HepG2 (cell line): Measurements from ENCODE around the gene GZF1. TPM values are rescaled to one million over a fixed set of nuclear protein-coding genes. Genes with fewer than 3 reads are reported as not detected.

ENCODE experiments used
- ATAC-seq: fragments of 200-7000 bp; cut with Tn5 transposase; 3 replicates; pipeline ENCODE4 v1.9.1; 2020; ENCODE audit warnings: mild to moderate bottlenecking, moderate library complexity
- BruUV-seq: library from RNA; stranded (reverse); fragments of 400-500 nt; replicated peaks from 2 replicates; lab custom pipeline; 2021; lab: Mats Ljungman, UMichigan
- CTCF ChIA-PET: fragments of 300-600 bp; formaldehyde crosslinking; extraction: SDS; loops from one replicate; lab custom pipeline; 2021; ENCODE audit warnings: low total read pairs, inconsistent platforms, low intra/inter-chr PET ratio; lab: Yijun Ruan, JAX
- POLR2A ChIA-PET: fragments of 350-600 bp; sonication (Branson Sonifier 250); formaldehyde crosslinking; loops from one replicate; lab custom pipeline; 2020; ENCODE audit warnings: antibody characterized with exemption, inconsistent platforms; lab: Yijun Ruan, JAX
- DNase-seq: peaks from one replicate; pipeline ENCODE4 v3.0.0-alpha.2; 2015; ENCODE audit warnings: low spot score
- FAIRE-seq: peaks from 3 replicates; lab custom pipeline; 2011; peaks lifted over from hg19 to GRCh38; lab: Jason Lieb, UNC
- H2AFZ ChIP-seq: one replicate; pipeline ENCODE4 v1.6.1; 2011; ENCODE audit warnings: low read length, inconsistent platforms
- H3K27ac ChIP-seq: fragments of 300-600 bp; 3 replicates; pipeline ENCODE4 v1.8.0; 2011; ENCODE audit warnings: mixed run types, mild to moderate bottlenecking, mixed read lengths, low read length, inconsistent platforms; ENCODE audit not compliant: insufficient read depth; ENCODE audit errors: extremely low read length
- H3K27me3 ChIP-seq, 2 experiments: fragments of 200-600 bp in 1 of 2; 2 replicates in 1 of 2; 3 replicates in 1 of 2; pipeline versions ENCODE4 v1.6.0 to v1.8.0; 2011; ENCODE audit warnings: low read length in 2 of 2, mild to moderate bottlenecking in 2 of 2, moderate library complexity in 2 of 2, inconsistent platforms in 1 of 2; ENCODE audit not compliant: insufficient read depth in 2 of 2, control insufficient read depth in 1 of 2
- H3K36me3 ChIP-seq, 2 experiments: fragments of 200-600 bp in 1 of 2; replicated peaks in 1 of 2; 2 replicates in 1 of 2; 3 replicates in 1 of 2; pipeline versions ENCODE4 v1.5.1 to v1.8.0; 2011; ENCODE audit warnings: low read length in 2 of 2, inconsistent platforms in 1 of 2; ENCODE audit not compliant: insufficient read depth in 2 of 2, control insufficient read depth in 1 of 2
- H3K4me1 ChIP-seq: 2 replicates; pipeline ENCODE4 v1.5.1; 2012; ENCODE audit warnings: low read length, inconsistent platforms; ENCODE audit not compliant: insufficient read depth
- H3K4me2 ChIP-seq: 2 replicates; pipeline ENCODE4 v1.6.0; 2011; ENCODE audit warnings: low read depth, low read length, inconsistent platforms
- H3K4me3 ChIP-seq, 3 experiments: fragments of 200-600 bp in 1 of 3; sonication (generic), shearing (Covaris generic) in 1 of 3; replicated peaks in 1 of 3; 2 replicates each; pipeline ENCODE4 v1.5.1; 2011 to 2016; ENCODE audit warnings: low read length in 3 of 3, inconsistent platforms in 2 of 3, low read depth in 2 of 3, mild to moderate bottlenecking in 2 of 3, control low read depth in 1 of 3, mixed read lengths in 1 of 3; ENCODE audit not compliant: insufficient read depth in 1 of 3
- H3K79me2 ChIP-seq: one replicate; pipeline ENCODE4 v1.6.1; 2011; ENCODE audit warnings: low read length, inconsistent platforms; ENCODE audit not compliant: insufficient read depth
- H3K9ac ChIP-seq: 2 replicates; pipeline ENCODE4 v1.6.0; 2011; ENCODE audit warnings: mild to moderate bottlenecking, low read depth, low read length, inconsistent platforms; ENCODE audit not compliant: insufficient read depth
- H3K9me3 ChIP-seq: 2 replicates; pipeline ENCODE4 v1.5.1; 2012; ENCODE audit warnings: mild to moderate bottlenecking, low read length
- H4K20me1 ChIP-seq: 2 replicates; pipeline ENCODE4 v1.6.0; 2011; ENCODE audit warnings: inconsistent platforms, mild to moderate bottlenecking, low read length, moderate library complexity; ENCODE audit not compliant: insufficient read depth
- HES4 ChIP-seq: sonication (generic); formaldehyde crosslinking; IDR thresholded peaks from 2 replicates; pipeline ENCODE4 v1.9.0; 2021; ENCODE audit warnings: mild to moderate bottlenecking, missing genetic modification reagents, borderline replicate concordance
- HNRNPL ChIP-seq: fragments of 200-400 bp; formaldehyde crosslinking; IDR thresholded peaks from 2 replicates; pipeline ENCODE4 v1.6.1; 2017; ENCODE audit warnings: mild to moderate bottlenecking, low read depth, low read length
- POLR2AphosphoS5 ChIP-seq: IDR thresholded peaks from 2 replicates; pipeline ENCODE4 v1.6.1; 2012; ENCODE audit warnings: low read depth, low read length
- POLR2G ChIP-seq: fragments of 200-400 bp; formaldehyde crosslinking; IDR thresholded peaks from 2 replicates; pipeline ENCODE4 v1.6.1; 2018; ENCODE audit warnings: mild to moderate bottlenecking, low read depth, low read length, moderate library complexity
- TFAP4 ChIP-seq: sonication (generic); IDR thresholded peaks from 2 replicates; pipeline ENCODE4 v1.6.1; 2016; ENCODE audit warnings: low read depth, borderline replicate concordance
- YY1 ChIP-seq: IDR thresholded peaks from 2 replicates; pipeline ENCODE4 v1.6.1; 2011; ENCODE audit warnings: low read length, low read depth, moderate library complexity, mild to moderate bottlenecking; ENCODE audit not compliant: insufficient read depth, insufficient replicate concordance
- ZNF335 ChIP-seq: sonication (generic); formaldehyde crosslinking; IDR thresholded peaks from 2 replicates; pipeline ENCODE4 v1.4.0; 2020; ENCODE audit warnings: missing genetic modification reagents
- ZNF589 ChIP-seq: sonication (generic); formaldehyde crosslinking; conservative IDR thresholded peaks from 2 replicates; pipeline ENCODE4 v1.8.0; 2022; ENCODE audit warnings: mild to moderate bottlenecking, moderate library complexity, missing genetic modification reagents
- WGBS: methylation state at CpG from one replicate; pipeline ENCODE4 v1.1.6; 2017; ENCODE audit warnings: low lambda C conversion rate; 5-methylcytosine and 5-hydroxymethylcytosine counted together
- in situ Hi-C: cut with HindIII; loops from 2 replicates; pipeline ENCODE4 v1.10.0; 2017; ENCODE audit warnings: low pct_unique_long_range_greater_than_20kb; ENCODE audit not compliant: extremely low pct_ligation_motif_present
- intact Hi-C: fragments of 100-400 bp; cut with micrococcal nuclease; formaldehyde crosslinking; loops from one replicate; pipeline ENCODE4 v1.10.0; 2022; ENCODE audit not compliant: unreplicated experiment
- polyA plus RNA-seq, 8 experiments: library from polyadenylated mRNA; depleted of rRNA in 3 of 8; stranded (reverse) in 7 of 8; unstranded in 1 of 8; fragments of >200 nt; fragmentation: Illumina TruSeq in 4 of 8; extraction: Trizol in 4 of 8; gene quantifications; 2 replicates each; pipeline versions ENCODE4 v1.2.1 to v1.2.3, GENCODE V29; 2011 to 2016; ENCODE audit warnings: low read depth in 4 of 8, missing spikeins in 1 of 8, mixed read lengths in 1 of 8; ENCODE audit not compliant: insufficient read depth in 1 of 8
- total RNA-seq, 5 experiments: library from RNA; depleted of rRNA; stranded (reverse); fragments of >200 nt; fragmentation: Illumina TruSeq; extraction: Trizol; gene quantifications; 2 replicates each; pipeline ENCODE4 v1.2.3, GENCODE V29; 2016; ENCODE audit warnings: low read depth in 1 of 5

GZF1 gene
- total and polyA plus RNA-seq, 2 of the 13 experiments (the other 11 are each of a cell fraction or from before 2014, with no cell fraction given) = 16.9 to 26.0 TPM

DNA sequence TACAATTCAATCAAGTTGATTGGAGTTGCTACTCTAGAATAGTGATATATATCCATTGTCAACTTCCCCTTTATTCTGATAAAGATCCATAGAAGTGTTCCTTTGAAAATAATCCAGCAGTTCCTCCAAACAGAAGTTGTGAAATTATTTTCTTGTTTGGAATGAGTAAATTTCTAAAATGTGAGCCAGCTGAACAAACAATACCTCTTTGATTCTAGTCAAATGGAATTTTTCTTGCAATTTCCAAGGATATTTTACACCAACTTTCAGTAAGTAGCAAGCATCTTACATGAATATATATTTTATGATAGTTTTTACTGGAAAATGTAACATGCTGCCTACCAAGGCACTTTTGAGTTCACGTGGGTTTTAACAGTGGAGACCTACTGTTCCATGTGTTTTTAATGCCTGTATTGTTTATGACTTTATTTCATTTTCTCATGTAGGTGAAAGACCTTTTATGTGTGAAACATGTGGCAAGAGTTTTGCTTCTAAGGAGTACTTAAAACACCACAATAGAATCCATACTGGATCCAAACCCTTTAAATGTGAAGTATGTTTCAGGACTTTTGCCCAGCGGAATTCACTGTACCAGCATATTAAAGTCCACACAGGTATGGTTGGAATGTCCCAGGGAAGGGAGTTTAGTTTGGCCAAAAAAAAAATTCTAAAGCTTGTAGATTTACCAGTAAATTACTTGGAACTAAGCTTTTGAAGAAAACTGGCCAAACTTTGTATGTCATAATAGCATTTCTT is 6.5 kb downstream of the GZF1 start:
- Histone ChIP-seq H3K4me2 (no peak overlapping the region), H4K20me1 (peaks cover 5% of the 10 kb centered on the region; the same call in 1 of the 2 replicates), H3K79me2 (peaks cover 47% of the 10 kb centered on the region), H3K36me3 (peaks cover 35 to 70% of the 10 kb centered on the region in 2 experiments), H3K9me3 (no peaks in the 10 kb centered on the region), H3K9ac (no peak overlapping the region), H2AFZ (no peak overlapping the region), H3K27me3 (no peaks in the 10 kb centered on the region), H3K27ac (no peak overlapping the region), H3K4me1 (peaks cover 43% of the 10 kb centered on the region), H3K4me3 (no peak overlapping the region)
- POLR2A ChIA-PET = interaction anchor here (1.4 to 1.9 kb wide), 3 partner anchors 10 to 18 kb away, joined by 3 to 6 read pairs (median 3); partner anchors contain the start of gene NXT1
- intact Hi-C loops (no loop called here), in situ Hi-C loops (no loop called here)
- no TSS peak for BruUV-seq
- CTCF ChIA-PET = no interaction called here
- DNase-seq (no peak), ATAC-seq (no peak), FAIRE-seq (no peak)
- TF ChIP-seq TFAP4 (peak; percentile 42; the same call in 1 of the 2 replicates), ZNF589 (CRISPR knock-in tag) (no peak), YY1 (no peak), ZNF335 (CRISPR knock-in tag) (no peak), POLR2G (0 out of 2 replicates have a peak, but pooled peaks have one; percentile 16), POLR2AphosphoS5 (peak; percentile 28), HES4 (CRISPR knock-in tag) (no peak), HNRNPL (0 out of 2 replicates have a peak, but pooled peaks have one; percentile 31)
- WGBS = 93% methylated on average over 2 of the region's 2 CpGs
